HEK293 (cell line): ENCODE measurements around the gene DOCK9.

ENCODE experiments used
- CTCF ChIP-seq: fragments of 450-650 bp; formaldehyde crosslinking; IDR thresholded peaks from 2 replicates; pipeline ENCODE4 v1.5.1; 2016; ENCODE audit warnings: missing biosample characterization, missing genetic modification characterization
- ZBTB26 ChIP-seq: fragments of 450-650 bp; formaldehyde crosslinking; optimal IDR thresholded peaks from 2 replicates; pipeline ENCODE3; 2016; ENCODE audit warnings: missing biosample characterization, mild to moderate bottlenecking, missing genetic modification characterization
- ZNF510 ChIP-seq: fragments of 450-650 bp; formaldehyde crosslinking; IDR thresholded peaks from 2 replicates; pipeline ENCODE4 v1.5.1; 2018; ENCODE audit warnings: mild to moderate bottlenecking, missing genetic modification characterization, missing biosample characterization; ENCODE audit not compliant: insufficient replicate concordance
- ZNF837 ChIP-seq: fragments of 450-650 bp; formaldehyde crosslinking; IDR thresholded peaks from 2 replicates; pipeline ENCODE4 v1.5.1; 2016; ENCODE audit warnings: missing biosample characterization, missing genetic modification characterization

- TF ChIP-seq ZNF837 (tag by site-specific recombination) (no peak), ZBTB26 (tag by site-specific recombination) (no peak), ZNF510 (tag by site-specific recombination) (no peak), CTCF (tag by site-specific recombination) (no peak)
These were observed 173.9 kb downstream of the DOCK9 start for GRCh38 chr13:98803921-98804320.
